CD4-positive, alpha-beta T cell treated with Interleukin-15 for 4 hours (primary cell): ENCODE data around the gene ADH7.

Source experiments
- DNase-seq: peaks from one replicate; pipeline ENCODE4 v3.0.0-alpha.2; 2020; ENCODE audit warnings: low spot score

Gene ADH7

GRCh38 chr4:99435154-99435553 lies at the start of gene ADH7:
Gene ADH7 (minus strand): TSS chr4:99435342. CDS start chr4:99435233, 109 bp downstream.
- no peak for DNase-seq

- no peak for DNase-seq
Observed at GRCh38 chr4:99483636-99484035, 48.5 kb upstream of the ADH7 start.

GRCh38 chr4:99473131-99473530 lies 38.0 kb upstream of the ADH7 start:
- DNase-seq, result no peak

- no peak for DNase-seq
Observed at GRCh38 chr4:99471896-99472295, 36.8 kb upstream of the ADH7 start.

- no peak for DNase-seq
Observed at GRCh38 chr4:99471349-99471748, 36.2 kb upstream of the ADH7 start.

GRCh38 chr4:99468889-99469288 lies 33.7 kb upstream of the ADH7 start:
- DNase-seq, result no peak

- DNase-seq, result no peak
Observed at GRCh38 chr4:99467887-99468286, 32.7 kb upstream of the ADH7 start.

GRCh38 chr4:99463566-99463965 lies 28.4 kb upstream of the ADH7 start:
- DNase-seq, result no peak

- DNase-seq, result peak; percentile 49
Observed at GRCh38 chr4:99462875-99463464, 27.8 kb upstream of the ADH7 start.

GRCh38 chr4:99461623-99462401 lies 26.7 kb upstream of the ADH7 start:
- DNase-seq, result no peak

GRCh38 chr4:99459546-99460042 lies 24.5 kb upstream of the ADH7 start:
- no peak for DNase-seq

- DNase-seq, result no peak
Observed at GRCh38 chr4:99458911-99459447, 23.8 kb upstream of the ADH7 start.

GRCh38 chr4:99457676-99458075 lies 22.5 kb upstream of the ADH7 start:
- DNase-seq, result no peak

- no peak for DNase-seq
Observed at GRCh38 chr4:99457270-99457669, 22.1 kb upstream of the ADH7 start.

- DNase-seq, result no peak
Observed at GRCh38 chr4:99447513-99447912, 12.4 kb upstream of the ADH7 start.

- DNase-seq, result no peak
Observed at GRCh38 chr4:99447079-99447478, 11.9 kb upstream of the ADH7 start.

GRCh38 chr4:99438405-99438780 lies 3.3 kb upstream of the ADH7 start:
- no peak for DNase-seq

GRCh38 chr4:99437723-99438404 lies 2.7 kb upstream of the ADH7 start:
- no peak for DNase-seq

GRCh38 chr4:99436976-99437722 lies 2.0 kb upstream of the ADH7 start:
- no peak for DNase-seq

GRCh38 chr4:99436462-99436861 lies 1.3 kb upstream of the ADH7 start:
- DNase-seq, result no peak

GRCh38 chr4:99430106-99430505 lies 5.0 kb downstream of the ADH7 start:
- DNase-seq, result no peak

GRCh38 chr4:99417125-99417524 lies 18.0 kb downstream of the ADH7 start:
- no peak for DNase-seq
